Endothelial cell of umbilical vein (primary cell): ENCODE data around the gene PSMD3. TPM values are rescaled to one million over a fixed set of nuclear protein-coding genes. Genes with fewer than 3 reads are reported as not detected.

ENCODE experiments used
- BruUV-seq: library from RNA; stranded (reverse); fragments of 400-500 nt; replicated peaks from 2 replicates; lab custom pipeline; 2021; lab: Mats Ljungman, UMichigan
- CTCF ChIA-PET: fragments of 300-600, 350-600 bp; sonication (Branson Sonifier 250); formaldehyde crosslinking; loops from one replicate; lab custom pipeline; 2021; ENCODE audit warnings: antibody characterized with exemption, inconsistent platforms; lab: Charles Lee
- POLR2A ChIA-PET: fragments of 300-600, 350-600 bp; sonication (Branson Sonifier 250); formaldehyde crosslinking; loops from one replicate; lab custom pipeline; 2021; ENCODE audit warnings: antibody characterized with exemption, inconsistent platforms; lab: Charles Lee
- DNase-seq: peaks from one replicate; pipeline ENCODE4 v3.0.0-alpha.2; 2011; ENCODE audit warnings: low read depth, low spot score
- FAIRE-seq: peaks from 2 replicates; lab custom pipeline; 2011; peaks lifted over from hg19 to GRCh38; lab: Jason Lieb, UNC
- H2AFZ ChIP-seq: 2 replicates; pipeline ENCODE4 v1.6.0; 2012; ENCODE audit warnings: low read depth, low read length, control low read depth, inconsistent platforms
- H3K27ac ChIP-seq: 2 replicates; pipeline ENCODE4 v1.5.1; 2011; ENCODE audit warnings: low read depth, mild to moderate bottlenecking, control low read depth, low read length, moderate library complexity; ENCODE audit not compliant: insufficient read depth
- H3K27me3 ChIP-seq, 2 experiments: 2 replicates each; pipeline versions ENCODE4 v1.6.0 to v1.6.1; 2011; ENCODE audit warnings: low read length in 2 of 2, mixed read lengths in 1 of 2; ENCODE audit not compliant: control insufficient read depth in 2 of 2, insufficient read depth in 2 of 2
- H3K36me3 ChIP-seq, 2 experiments: 2 replicates in 1 of 2; 3 replicates in 1 of 2; pipeline ENCODE4 v1.5.1; 2011; ENCODE audit warnings: low read length in 2 of 2, mild to moderate bottlenecking in 1 of 2, moderate library complexity in 1 of 2; ENCODE audit not compliant: control insufficient read depth in 2 of 2, insufficient read depth in 2 of 2; ENCODE audit errors: extremely low read depth in 1 of 2
- H3K4me1 ChIP-seq: 3 replicates; pipeline ENCODE4 v1.5.1; 2011; ENCODE audit warnings: mild to moderate bottlenecking, low read length; ENCODE audit not compliant: control insufficient read depth, insufficient read depth; ENCODE audit errors: extremely low read depth
- H3K4me2 ChIP-seq: 2 replicates; pipeline ENCODE4 v1.6.1; 2011; ENCODE audit warnings: low read length, control low read depth, mixed read lengths; ENCODE audit not compliant: insufficient read depth
- H3K4me3 ChIP-seq, 3 experiments: fragments of 200-600 bp in 1 of 3; sonication (generic), shearing (Covaris generic) in 1 of 3; replicated peaks in 1 of 3; 2 replicates each; pipeline ENCODE4 v1.5.1; 2011 to 2016; ENCODE audit warnings: control low read depth in 3 of 3, low read length in 3 of 3, mild to moderate bottlenecking in 2 of 3, inconsistent platforms in 1 of 3, low read depth in 1 of 3, moderate library complexity in 1 of 3; ENCODE audit not compliant: insufficient read depth in 1 of 3
- H3K79me2 ChIP-seq: 2 replicates; pipeline ENCODE4 v1.6.0; 2012; ENCODE audit warnings: low read length, inconsistent platforms; ENCODE audit not compliant: control insufficient read depth, insufficient read depth
- H3K9ac ChIP-seq: replicated peaks from 2 replicates; pipeline ENCODE3; 2011; ENCODE audit warnings: low read length, control low read depth; ENCODE audit not compliant: insufficient read depth; ENCODE audit errors: extremely low read depth
- H3K9me1 ChIP-seq: replicated peaks from 3 replicates; pipeline ENCODE4 v1.6.0; 2011; ENCODE audit warnings: mild to moderate bottlenecking, low read length; ENCODE audit not compliant: control insufficient read depth, insufficient read depth; ENCODE audit errors: extremely low read depth
- H3K9me3 ChIP-seq: replicated peaks from 2 replicates; pipeline ENCODE4 v1.5.1; 2012; ENCODE audit warnings: low read length, inconsistent platforms; ENCODE audit not compliant: control insufficient read depth, insufficient read depth
- H4K20me1 ChIP-seq: replicated peaks from 2 replicates; pipeline ENCODE3; 2011; ENCODE audit warnings: mild to moderate bottlenecking, low read length; ENCODE audit not compliant: control insufficient read depth, insufficient read depth; ENCODE audit errors: extremely low read depth
- EZH2 ChIP-seq: IDR thresholded peaks from 2 replicates; pipeline ENCODE4 v1.6.1; 2012; ENCODE audit warnings: borderline replicate concordance, low read depth, mild to moderate bottlenecking, moderate library complexity, low read length, inconsistent platforms; ENCODE audit not compliant: severe bottlenecking
- FOS ChIP-seq: IDR thresholded peaks from 2 replicates; pipeline ENCODE4 v1.6.1; 2011; ENCODE audit warnings: mild to moderate bottlenecking, low read length, moderate library complexity, borderline replicate concordance; ENCODE audit not compliant: insufficient read depth
- GATA2 ChIP-seq: IDR thresholded peaks from 2 replicates; pipeline ENCODE4 v1.7.0; 2011; ENCODE audit warnings: low read depth, mild to moderate bottlenecking, moderate library complexity, mixed read lengths, low read length; ENCODE audit not compliant: insufficient read length, insufficient read depth
- JUN ChIP-seq: IDR thresholded peaks from 2 replicates; pipeline ENCODE4 v1.6.1; 2011; ENCODE audit warnings: borderline replicate concordance, low read depth; ENCODE audit not compliant: insufficient read length, insufficient read depth
- MAX ChIP-seq: IDR thresholded peaks from 2 replicates; pipeline ENCODE4 v1.6.1; 2011; ENCODE audit not compliant: insufficient read depth, insufficient read length
- MYC ChIP-seq: IDR thresholded peaks from one replicate; pipeline ENCODE4 v1.6.1; 2011; ENCODE audit warnings: mild to moderate bottlenecking, low read depth, low read length
- POLR2A ChIP-seq: IDR thresholded peaks from 2 replicates; pipeline ENCODE4 v1.6.1; 2012; ENCODE audit warnings: low read depth, mild to moderate bottlenecking, control low read depth, low read length
- POLR2AphosphoS5 ChIP-seq: IDR thresholded peaks from 2 replicates; pipeline ENCODE4 v1.6.1; 2012; ENCODE audit warnings: low read depth, mild to moderate bottlenecking, control low read depth, low read length, moderate library complexity; ENCODE audit not compliant: insufficient read depth
- dilution Hi-C: fragments of 300-500 bp; cut with MboI; formaldehyde crosslinking; loops from one replicate; pipeline ENCODE4 v1.15.0; 2019; ENCODE audit warnings: low sequenced_read_pairs; ENCODE audit not compliant: extremely low pct_ligation_motif_present
- intact Hi-C: fragments of 100-400 bp; cut with micrococcal nuclease; formaldehyde crosslinking; loops from one replicate; pipeline ENCODE4 v1.10.0; 2022
- polyA plus RNA-seq, 4 experiments: library from polyadenylated mRNA; depleted of rRNA in 3 of 4; stranded (reverse) in 3 of 4; unstranded in 1 of 4; fragments of >200 nt; gene quantifications; 2 replicates each; pipeline versions ENCODE4 v1.2.1 to v1.2.3, GENCODE V29; 2011 to 2012; ENCODE audit warnings: missing spikeins in 1 of 4
- total RNA-seq: library from RNA; stranded (reverse); gene quantifications from 2 replicates; pipeline ENCODE4 v1.2.3, GENCODE V29; 2021
- TF ChIP-seq, protein P1 (sequence below), 2 donors: IDR thresholded peaks; 1 replicate in 1 of 2; 2 replicates in 1 of 2; pipeline ENCODE4 v1.5.1; 2011; ENCODE audit warnings: low read length in 2 of 2, mild to moderate bottlenecking in 2 of 2, moderate library complexity in 2 of 2, control low read depth in 1 of 2, inconsistent platforms in 1 of 2, low read depth in 1 of 2; ENCODE audit not compliant: insufficient read depth in 1 of 2; ENCODE audit errors: extremely low read depth in 1 of 2

The PSMD3 gene
- total and polyA plus RNA-seq, 2 donors (not counting 3 experiments of a cell fraction or from before 2014, with no cell fraction given): 120 to 136 TPM

DNA sequence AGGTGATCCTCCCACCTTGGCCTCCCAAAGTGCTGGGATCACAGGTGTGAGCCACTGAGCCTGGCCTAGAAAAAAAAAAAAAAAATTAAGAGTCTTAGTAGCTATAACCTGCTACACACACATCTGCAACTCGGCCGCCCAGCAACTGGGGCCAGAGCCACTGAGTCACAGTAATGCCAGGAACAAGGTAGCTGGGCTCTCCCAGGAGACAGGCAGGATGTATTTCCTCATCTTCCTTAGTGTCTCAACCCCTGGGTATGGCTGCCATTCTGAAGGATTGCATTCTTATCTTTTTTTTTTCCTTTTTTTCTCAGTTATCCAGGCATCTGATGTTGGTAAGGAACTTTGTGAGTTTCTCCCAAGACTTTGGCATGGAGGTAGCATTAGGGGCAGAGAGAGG lies 7.1 kb upstream of the PSMD3 start:
- Histone ChIP-seq H3K9me3 (no peaks in the 10 kb centered on the region), H3K4me1 (no peaks in the 10 kb centered on the region), H3K4me3 (no peak overlapping the region), H3K27ac (no peak overlapping the region), H3K4me2 (no peak overlapping the region), H3K9me1 (no peaks in the 10 kb centered on the region), H4K20me1 (no peaks in the 10 kb centered on the region), H3K27me3 (peaks cover 19 to 34% of the 10 kb centered on the region in 2 experiments), H2AFZ (no peak overlapping the region), H3K79me2 (no peaks in the 10 kb centered on the region), H3K9ac (no peak overlapping the region), H3K36me3 (no peaks in the 10 kb centered on the region)
- no TSS peak for BruUV-seq
- intact Hi-C loops: no loop called here
- CTCF ChIA-PET: interaction anchor here (1.1 to 6.5 kb wide), 2 partner anchors 15 to 320 kb away, joined by 3 to 35 read pairs; no protein-coding TSS in a partner anchor
- TF ChIP-seq GATA2 (no peak), JUN (no peak), EZH2 (no peak), MYC (no peak), POLR2A (no peak), MAX (no peak), FOS (no peak), POLR2AphosphoS5 (no peak)
- TF ChIP-seq, protein P1, sequence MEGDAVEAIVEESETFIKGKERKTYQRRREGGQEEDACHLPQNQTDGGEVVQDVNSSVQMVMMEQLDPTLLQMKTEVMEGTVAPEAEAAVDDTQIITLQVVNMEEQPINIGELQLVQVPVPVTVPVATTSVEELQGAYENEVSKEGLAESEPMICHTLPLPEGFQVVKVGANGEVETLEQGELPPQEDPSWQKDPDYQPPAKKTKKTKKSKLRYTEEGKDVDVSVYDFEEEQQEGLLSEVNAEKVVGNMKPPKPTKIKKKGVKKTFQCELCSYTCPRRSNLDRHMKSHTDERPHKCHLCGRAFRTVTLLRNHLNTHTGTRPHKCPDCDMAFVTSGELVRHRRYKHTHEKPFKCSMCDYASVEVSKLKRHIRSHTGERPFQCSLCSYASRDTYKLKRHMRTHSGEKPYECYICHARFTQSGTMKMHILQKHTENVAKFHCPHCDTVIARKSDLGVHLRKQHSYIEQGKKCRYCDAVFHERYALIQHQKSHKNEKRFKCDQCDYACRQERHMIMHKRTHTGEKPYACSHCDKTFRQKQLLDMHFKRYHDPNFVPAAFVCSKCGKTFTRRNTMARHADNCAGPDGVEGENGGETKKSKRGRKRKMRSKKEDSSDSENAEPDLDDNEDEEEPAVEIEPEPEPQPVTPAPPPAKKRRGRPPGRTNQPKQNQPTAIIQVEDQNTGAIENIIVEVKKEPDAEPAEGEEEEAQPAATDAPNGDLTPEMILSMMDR (IDR thresholded peaks at IDR 0.05; ENCODE audit: extremely low read depth in 1 of 2, insufficient read depth in 1 of 2, low read depth in 1 of 2, low read length in 2 of 2): no peak
- DNase-seq: no peak
- dilution Hi-C loops: no loop called here
- POLR2A ChIA-PET: no interaction called here
- FAIRE-seq: no peak
